Limb (tissue), 2 donors: ENCODE measurements around the gene PMPCA.

Experiments used
- DNase-seq, 2 donors: peaks; one replicate each; pipeline ENCODE4 v3.0.0-alpha.2; 2016; ENCODE audit errors: extremely low spot score in 2 of 2

PMPCA gene

DNA sequence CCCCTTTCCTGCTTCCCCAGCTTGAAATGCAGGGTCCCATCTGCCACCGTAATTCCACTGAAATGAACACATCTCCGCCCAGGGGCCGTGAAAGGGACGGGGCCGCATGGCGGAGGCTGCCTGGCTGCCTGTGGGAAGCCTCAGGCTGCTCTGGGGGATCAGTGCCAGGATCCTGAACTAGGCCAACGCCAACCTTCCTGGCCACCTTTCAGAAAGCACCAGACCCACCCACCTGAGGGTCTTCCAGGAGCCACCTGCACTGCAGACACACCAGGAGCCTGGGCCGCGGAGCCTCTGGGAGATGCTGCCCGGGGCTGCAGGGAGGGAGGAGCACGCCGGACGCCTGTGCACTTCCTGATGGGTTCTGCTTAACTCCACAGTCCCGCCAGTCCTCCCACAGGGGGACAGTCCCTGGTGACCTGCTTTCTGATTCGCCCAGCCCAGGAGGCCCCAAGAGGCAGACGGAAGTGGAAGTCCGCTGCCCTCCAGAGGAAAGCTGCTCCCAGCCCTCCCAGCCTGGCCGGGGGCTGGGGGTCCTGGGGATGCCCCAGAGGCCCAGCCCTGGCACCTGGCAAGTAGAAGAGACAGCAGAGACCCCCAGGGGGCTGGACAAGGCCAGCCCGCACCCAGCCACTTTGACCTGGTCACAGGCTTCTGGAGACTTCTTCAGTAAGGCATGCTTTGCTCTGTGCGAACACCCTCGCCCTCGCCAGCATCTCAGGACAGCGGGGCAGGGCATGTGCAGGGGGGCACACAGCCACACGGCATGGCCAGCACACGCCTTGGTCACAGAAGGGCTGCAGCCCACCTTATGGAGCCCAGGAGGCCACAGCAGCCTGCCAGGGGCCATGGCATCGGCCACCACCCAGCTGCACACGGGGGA, 36.9 kb upstream of the PMPCA start, which contains the start of gene CARD9:
Gene CARD9, minus strand, starts transcription at position 370 of the 883 bp plus-strand sequence. CDS start 1,591 bp downstream, outside the sequence.
- DNase-seq = no peak

DNA sequence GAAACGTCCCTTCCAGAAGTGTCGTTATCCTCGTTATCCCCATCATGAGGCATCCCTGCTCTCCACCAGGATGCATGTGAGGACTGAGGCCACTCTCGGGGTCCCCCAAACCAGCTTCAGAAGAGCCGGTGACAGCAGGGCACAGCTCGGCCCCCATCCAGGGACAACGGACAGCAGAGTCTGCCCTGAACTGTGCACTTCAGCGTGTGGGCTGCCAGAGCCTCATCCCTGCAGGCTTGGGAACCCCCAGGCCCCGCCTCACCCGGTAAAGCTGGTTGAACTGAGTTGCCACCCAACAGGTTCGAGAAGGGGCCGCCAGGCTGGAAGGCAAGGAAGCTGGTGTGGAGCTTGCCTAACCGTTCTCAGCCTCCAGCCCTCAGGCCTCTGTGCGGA, 36.3 kb upstream of the PMPCA start:
- no peak for DNase-seq

DNA sequence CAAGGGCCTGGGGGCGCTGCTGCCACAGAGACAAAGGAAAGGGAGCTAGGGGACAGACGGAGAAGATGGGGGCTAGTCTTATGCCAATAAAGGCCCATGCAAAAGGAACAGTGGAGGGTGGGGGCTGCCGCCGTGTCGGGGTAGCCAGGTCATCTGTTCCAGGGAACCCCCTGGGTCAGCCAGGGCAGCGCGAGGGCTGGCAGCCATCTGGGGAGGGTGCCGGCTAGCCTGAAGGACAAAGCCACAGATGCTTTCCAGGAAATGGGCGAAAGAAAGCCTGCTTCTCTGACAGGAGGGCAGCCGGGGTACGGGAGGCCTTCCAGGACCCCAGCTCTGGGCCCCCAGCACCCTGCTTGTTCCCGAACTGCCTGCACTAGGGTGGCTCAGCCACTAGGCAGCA, 35.4 kb upstream of the PMPCA start:
- DNase-seq = no peak

DNA sequence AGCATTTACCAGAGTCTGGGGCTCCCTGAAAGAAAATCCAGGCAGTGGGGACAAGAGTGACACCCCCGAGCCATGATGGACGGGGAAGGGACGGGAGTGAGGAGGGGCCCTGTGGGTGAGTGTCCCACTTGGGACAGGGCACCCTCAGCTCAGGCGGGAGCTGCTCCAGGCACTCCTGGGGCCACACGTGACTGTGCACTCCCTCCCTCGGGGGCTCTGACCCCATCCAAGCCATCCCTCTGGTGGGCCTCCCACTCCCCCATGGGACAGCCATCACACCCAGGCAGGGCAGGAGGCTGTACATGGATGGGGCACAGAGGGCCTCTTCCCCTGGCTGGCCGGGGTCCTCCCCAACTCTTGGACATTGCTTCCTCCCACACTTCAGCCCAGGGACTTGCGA, 34.0 kb upstream of the PMPCA start:
- DNase-seq = no peak

DNA sequence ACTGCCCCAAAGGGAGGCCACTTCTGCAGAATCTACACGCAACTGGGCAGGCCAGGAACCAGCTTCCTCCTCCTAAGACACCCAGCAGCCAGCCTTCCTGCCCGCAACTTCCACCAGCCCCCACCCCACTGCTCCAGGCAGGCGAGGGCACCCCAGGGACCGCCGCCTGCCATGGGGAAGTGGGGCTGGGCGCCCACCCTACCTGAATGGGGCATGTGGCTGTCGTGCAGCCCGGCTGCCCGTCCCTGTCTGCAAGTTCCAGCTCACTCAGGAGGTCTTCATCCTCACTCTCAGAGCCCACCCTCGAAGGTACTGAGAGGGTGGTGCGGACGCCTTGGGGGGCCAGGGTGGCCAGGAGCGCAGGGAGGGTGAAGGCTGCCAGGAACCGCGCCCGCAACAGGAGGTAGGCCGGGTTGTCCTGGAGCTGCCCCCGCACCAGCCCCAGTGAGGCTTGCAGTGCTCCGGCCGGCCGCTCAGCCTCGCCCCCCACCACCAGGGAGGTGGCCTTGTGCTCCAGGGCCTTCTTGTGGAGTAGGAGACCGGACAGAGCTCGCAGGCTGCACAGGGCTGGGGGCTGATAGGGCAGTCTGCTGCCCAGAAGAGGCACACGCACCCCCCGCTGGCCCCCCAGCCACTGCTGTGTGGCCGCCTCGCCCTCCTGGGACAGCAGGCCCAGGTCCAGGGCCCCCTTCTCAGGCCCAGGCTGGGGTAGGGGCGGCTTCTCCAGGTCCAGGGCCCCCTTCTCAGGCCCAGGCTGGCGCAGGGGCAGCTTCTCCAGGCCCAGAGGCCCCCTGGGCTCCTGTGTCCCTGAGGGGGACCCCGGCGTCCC, 32.9 kb upstream of the PMPCA start:
- no peak for DNase-seq

DNA sequence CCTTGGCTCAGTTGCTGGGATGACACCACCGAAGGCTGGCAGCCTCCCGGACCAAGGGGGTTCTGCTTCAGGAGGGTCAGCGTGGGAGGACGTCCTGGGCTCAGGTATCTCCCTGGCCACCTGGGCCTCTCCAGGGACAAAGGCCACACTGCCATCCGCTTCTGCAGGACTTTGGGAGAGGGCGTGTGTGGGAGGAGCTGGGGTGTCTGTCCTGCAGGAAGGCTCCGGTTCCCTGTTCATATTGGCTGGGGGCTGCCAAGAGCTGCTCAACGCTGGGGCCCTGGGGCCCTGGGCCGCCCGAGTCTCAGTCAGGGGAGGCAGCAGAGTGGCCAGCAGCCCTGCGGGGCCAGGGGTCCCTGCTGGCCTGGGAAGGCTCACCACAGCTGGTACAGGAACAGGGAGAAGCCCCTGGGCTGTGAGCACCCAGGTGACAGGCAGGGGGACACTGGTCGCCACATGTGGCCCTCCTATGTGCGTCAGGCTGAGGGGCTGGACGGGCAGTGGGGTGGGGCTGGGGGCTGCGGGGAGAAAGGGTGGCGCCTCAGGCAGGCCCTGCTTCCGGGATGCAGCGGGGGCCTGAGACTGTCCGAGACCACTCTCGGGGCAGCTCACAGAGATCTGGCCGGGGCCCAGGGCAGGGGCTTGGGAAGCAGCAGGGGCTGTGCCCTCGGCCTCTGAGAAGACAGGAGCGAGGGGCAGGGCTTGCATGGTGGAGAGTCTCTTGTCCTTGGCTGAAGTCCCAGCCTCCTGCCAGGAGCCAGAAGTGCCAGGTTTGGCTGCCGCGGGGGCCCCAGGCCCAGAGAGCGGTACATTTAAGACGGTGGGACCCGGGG, 32.1 kb upstream of the PMPCA start:
- no peak for DNase-seq

DNA sequence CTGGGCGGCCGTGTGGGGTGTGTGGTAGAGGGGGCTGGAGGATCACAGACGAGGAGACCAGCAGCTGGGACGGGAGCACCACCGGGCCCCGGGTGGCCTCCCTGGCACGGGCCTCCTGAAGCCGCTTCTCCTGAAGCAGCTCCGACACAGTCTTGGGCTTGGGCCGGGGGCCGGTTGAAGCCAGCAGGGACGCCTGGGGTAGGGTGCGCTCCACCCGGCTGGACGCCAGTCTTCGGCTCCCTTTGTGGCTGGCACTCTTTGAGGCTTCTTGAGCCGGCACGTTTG, 31.5 kb upstream of the PMPCA start:
- DNase-seq = no peak

DNA sequence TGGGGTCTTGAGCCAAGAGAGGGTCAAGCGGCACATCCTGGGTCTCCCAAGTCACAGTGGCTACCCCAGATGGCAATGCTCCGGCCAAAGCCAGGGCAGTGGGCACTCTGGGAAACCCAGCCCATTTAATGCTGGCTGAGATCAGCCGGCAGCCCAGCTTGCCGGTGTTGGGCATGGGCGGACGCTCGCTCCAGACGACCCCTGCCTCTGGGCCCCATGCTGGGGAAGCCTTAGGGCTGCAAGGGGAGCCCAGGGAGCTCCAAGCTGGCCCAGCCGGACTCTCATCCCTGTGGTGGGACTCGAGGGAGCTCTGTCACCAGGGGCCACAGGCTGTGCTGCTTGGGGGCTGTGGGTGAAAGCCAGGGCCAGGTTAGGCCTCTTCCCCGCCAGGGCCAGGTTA, 31.1 kb upstream of the PMPCA start:
- no peak for DNase-seq

DNA sequence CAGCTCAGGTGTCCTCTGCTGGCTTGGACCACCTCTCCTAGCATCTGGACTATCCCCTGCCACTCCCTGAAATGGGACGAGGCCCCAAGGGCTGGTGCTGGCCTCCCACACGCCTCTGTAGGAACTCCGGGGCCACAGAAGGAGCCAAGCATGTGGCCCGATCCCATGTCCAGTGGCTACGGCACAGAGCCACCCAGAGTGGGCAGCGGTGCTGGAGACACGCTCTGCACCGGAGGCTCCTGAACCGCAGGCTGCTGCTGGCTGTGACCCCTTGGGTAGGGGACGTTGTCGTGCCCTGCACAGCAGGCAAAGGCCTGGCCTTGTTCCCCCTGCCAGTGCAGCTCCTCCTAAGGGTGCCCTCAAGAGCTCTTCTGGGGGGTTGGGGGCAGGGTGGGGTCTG, 30.6 kb upstream of the PMPCA start:
- no peak for DNase-seq

DNA sequence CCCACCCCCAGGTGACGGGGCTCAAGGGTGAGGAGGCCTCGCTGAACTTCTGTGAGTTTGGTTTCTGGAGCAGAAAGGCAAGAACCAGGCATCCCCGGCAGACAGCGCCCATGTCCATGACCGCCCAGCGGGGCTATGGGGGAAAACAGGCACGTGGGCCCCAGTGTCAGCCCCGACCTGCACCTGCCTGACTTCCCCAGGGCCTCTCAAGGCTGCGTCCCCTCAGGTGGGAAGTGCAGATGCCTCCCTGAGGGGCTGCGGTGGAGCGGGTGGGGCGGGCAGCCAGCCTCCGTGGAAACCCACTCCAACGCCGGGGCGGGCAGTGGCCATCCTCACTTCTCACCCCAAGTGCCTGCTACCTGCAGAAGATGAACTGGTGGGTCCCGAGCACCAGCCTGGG, 30.1 kb upstream of the PMPCA start:
- no peak for DNase-seq

DNA sequence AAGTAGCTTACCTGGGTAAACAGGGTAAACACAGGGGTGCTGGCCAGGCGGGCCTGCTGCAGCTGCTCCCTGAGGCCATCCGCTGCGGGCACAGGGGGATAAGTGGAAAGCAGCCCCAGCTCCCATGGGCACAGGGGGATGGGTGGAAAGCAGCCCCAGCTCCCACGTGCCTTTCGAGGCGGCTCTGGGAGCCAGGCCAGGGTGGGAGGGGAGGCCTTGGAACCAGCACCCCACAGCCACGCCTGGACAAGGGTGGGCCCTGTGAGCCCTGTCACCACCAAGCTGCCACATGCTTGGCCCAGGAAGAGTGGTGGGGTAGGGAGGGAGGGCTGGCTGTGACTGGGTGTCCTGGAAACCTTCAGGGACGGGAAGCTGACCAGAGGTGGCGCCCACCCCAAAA, 29.1 kb upstream of the PMPCA start:
- DNase-seq = no peak

DNA sequence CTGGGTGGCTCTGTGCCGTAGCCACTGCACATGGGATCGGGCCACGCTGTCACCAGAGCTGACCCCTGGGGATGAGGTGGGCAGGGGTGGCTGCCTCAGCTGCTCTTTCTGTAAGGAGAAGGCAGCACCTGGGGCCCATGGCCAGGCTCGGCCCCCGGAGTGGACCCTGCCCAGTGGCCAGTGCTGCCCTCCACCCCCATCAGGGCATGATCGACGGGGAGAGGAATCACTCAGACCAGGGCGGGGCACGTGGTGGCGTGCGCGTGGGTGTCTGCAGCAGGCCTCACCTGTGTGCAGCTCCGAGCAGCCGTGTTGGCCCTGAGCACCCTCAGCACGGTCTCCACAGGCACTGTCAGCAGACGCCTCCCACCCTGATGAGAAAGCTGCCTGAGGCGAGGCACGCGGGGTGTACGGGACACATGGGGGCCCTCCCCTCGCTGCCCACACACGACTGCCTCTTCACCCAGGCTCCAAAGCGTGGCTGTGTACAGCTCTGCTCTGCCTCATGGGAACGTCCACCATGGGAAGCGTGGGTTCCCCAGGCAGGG, 28.4 kb upstream of the PMPCA start:
- DNase-seq = no peak

DNA sequence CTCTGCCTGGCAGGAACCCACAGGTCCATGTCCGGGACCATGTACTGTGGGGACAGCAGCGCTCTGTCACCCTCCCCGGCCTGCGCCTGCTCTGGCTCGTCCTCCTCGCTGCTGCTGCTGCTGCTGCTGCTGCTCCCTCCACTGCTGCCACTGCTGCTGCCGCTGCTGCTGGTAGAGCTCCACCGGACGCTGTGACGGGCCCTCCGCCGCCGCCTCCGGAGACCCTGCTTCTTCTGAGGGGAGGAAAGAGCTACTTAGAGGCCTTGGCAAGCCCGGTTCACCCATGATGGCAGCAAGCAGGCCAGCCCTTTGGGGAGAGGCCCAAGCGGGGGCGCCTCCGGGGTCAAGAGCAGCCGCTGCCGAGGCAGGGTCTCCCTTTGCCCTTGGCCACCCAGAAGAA, 27.0 kb upstream of the PMPCA start:
- no peak for DNase-seq

DNA sequence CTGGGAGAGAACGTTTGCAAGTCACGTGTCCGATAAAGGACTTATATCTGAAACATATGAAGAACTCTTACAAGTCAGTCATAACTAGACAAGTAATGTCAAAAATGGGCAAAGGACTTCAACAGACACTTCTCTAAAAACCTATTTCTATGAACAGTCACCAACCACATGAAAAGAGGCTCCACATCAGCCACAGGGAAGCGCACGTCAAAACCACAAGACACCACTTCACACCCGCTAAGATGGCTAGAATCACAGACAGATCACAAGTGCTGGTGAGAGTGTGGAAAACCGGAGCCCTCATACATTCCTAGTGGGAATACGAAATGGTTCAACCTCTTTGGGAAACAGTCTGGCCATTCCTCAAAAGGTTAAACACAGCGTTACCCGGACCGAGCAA, 25.4 kb upstream of the PMPCA start:
- no peak for DNase-seq

DNA sequence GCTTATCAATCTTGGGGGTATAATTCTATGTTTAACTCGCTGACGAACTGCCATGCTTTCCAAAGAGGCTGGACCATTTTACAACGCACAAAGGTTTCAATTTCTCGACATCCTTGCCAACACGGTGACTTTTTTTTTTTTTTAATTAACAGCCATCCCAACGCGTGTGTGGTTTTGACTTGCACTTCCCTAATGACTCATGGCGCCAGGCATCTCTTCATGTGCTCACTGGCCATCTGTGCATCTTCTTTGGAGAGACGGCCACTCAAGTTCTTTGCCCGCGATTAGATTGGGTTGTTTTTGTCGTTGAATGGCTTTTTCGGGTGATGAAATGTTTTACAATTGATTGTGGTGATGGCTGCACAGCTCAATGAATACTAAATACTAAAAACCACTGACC, 24.4 kb upstream of the PMPCA start:
- DNase-seq = no peak

DNA sequence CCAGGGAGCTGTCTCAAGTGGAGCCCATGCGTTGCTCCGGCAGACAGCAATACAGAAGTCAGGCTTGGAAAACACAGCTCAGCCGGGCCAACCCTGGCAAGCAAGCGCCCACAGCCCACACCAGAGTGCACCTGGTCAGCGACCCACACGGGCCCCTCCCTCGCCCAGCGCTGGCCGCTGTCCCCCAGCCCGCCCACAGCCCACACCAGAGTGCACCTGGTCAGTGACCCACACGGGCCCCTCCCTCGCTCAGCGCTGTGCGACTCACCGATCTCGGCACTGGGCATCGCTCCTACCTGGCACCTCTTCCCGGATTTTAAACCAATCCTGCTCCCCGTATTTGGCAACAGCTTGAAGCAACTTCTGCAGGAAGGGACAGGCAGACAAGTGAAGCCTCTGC, 23.2 kb upstream of the PMPCA start:
- no peak for DNase-seq

DNA sequence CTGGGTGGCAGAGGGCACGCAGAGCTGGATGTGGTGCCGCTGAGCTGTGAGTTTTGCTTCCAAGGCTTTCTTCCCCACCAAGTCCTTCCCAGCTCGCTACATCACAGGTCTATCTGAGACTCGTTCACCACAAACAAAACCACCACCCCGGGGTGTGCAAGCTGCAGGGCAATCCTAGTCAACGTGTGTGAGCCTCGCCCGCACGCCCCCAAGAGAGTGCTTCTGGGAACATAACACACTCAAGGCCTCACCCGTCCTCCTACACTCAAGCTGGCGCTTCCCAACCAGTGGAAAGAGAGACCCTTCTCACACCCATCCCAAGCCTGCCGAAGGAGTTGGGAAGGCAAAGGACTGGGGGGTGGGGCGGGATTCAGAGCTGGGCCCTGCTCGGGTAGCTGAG, 21.1 kb upstream of the PMPCA start:
- DNase-seq = no peak

DNA sequence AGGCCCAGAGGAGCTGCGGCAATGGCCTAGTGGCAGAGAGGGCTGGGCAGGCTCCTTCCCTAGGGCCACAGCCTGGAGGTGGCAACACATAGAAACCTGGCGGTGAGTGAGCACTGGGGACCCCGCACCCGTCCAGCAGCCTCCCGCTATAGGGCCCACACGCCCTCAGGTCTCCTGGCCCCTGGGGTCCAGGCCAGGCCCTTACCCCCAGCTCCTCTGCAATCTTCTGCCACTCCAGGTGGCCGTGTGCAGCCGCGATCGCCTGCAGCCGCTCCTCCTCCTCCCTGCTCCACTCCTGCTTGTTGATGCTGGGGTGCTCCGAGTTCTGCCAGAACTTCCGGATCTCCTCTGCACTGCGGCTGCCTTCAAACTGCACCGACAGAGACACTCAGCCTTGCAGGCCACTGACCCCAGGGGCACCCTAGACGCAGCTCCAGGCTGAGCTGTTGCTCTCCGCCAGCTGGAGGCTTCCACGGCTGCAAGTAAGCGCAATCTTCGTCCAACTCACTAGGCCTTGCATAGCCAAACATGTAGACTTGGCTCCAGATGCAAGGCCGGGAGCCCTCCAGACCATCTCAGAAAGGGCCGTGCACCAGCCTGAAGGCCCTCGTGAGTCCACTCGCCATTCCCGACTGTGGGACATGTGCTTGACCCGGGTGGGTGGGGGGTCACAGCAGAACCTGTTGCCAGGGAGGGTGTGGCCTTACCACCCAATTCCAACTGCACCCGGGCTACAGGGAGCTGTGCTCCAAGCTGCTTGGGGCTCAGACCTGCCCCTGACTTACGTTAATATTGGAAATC, 18.5 kb upstream of the PMPCA start:
- DNase-seq = no peak

DNA sequence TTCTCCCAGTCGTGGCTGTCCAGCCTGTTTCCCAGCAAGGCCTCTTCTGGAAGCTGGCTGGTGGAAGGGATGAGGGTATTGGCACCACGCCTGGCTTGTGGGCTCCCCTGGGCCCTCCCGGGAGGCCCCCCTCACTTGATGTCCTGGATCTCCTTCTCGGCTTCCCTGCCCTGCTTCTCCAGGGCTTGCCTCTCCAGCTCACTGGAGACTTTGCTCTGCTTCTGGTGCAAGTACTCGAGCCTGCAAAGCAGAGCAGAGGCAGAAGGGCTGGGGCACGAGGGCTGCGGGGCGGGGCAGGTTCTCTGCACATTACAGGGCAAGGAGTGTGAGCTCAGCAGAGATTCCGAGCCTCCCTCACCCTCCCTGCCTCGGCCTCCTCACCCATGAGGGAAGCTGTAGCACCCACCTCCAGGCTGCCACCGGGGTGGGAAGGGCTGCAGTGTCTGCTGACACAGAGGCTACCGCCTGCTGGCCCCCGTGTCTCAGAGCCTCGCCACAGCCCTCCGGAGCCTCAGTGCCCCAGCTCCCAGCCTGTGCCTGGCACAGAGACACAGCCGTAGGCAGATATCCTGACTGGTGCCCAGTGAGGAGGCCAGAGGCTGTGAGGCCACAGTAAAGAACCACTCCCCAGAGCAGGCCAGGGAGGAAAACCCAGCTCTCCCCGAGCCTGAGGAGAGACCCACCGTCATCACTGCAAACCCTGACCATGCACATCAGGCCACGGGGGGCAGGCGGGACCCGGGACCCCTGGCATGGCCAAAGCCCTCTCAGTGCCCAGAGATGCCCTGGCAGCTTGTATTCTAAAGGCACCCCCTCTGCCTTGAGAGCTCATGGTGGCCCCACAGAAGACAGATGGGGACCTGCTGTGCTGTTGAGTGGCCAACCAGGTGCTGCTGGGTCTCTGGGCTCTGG, 17.7 kb upstream of the PMPCA start:
- no peak for DNase-seq

DNA sequence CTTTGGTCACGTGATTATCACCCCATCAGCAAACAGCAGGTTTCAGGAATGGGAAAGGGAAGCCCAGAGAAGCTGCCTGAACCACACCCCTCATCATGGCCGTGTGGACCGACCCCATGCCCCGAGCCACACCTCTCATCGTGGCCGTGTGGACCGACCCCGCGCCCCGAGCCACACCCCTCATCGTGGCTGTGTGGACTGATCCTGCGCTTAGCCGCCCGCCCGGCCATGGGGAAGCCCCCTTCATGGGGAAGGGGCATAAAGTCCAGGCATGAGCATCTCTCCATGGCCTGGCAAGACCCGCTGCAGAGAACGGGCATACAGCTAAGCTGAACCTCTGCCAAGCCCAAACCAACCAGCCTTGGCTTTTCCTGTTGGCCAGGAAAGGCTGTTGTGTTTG, 16.9 kb upstream of the PMPCA start:
- DNase-seq = no peak
